Right atrium auricular region (tissue), 2 donors: ENCODE measurements around the gene PPP2R5D. TPM values are rescaled to one million over a fixed set of nuclear protein-coding genes. Genes with fewer than 3 reads are reported as not detected.

ENCODE experiments used
- DNase-seq: peaks from one replicate; pipeline ENCODE4 v3.0.0-alpha.2; 2019; ENCODE audit warnings: low spot score
- H3K27ac ChIP-seq, 2 donors: fragments of 200-600 bp; sonication (generic); 1 replicate in 1 of 2; 2 replicates in 1 of 2; pipeline ENCODE4 v1.5.1; 2016 to 2019
- H3K27me3 ChIP-seq, 2 donors: fragments of 200-600 bp; sonication (generic); one replicate each; pipeline versions ENCODE4 v1.5.1 to v1.6.0; 2017 to 2019
- H3K36me3 ChIP-seq: fragments of 200-600 bp; sonication (generic); one replicate; pipeline ENCODE4 v1.5.1; 2016
- H3K4me1 ChIP-seq, 2 donors: fragments of 200-600 bp; sonication (generic); one replicate each; pipeline versions ENCODE4 v1.5.1 to v1.6.0; 2017 to 2019
- H3K4me3 ChIP-seq, 2 donors: fragments of 200-600 bp; sonication (generic); 1 replicate in 1 of 2; 2 replicates in 1 of 2; pipeline ENCODE4 v1.5.1; 2017 to 2019; ENCODE audit warnings: mild to moderate bottlenecking in 1 of 2, moderate library complexity in 1 of 2
- H3K9me3 ChIP-seq, 2 donors: fragments of 200-600 bp; sonication (generic); one replicate each; pipeline ENCODE4 v1.5.1; 2019
- total RNA-seq, 2 donors: library from RNA; depleted of rRNA; stranded (reverse); fragments of >200 nt; gene quantifications; one replicate each; pipeline ENCODE4 v1.1.0, GENCODE V29; 2016
- TF ChIP-seq, protein P1 (sequence below), 2 donors: fragments of 200-600 bp; sonication (generic); IDR thresholded peaks; one replicate each; pipeline ENCODE4 v1.5.1; 2019; ENCODE audit warnings: antibody characterized with exemption in 2 of 2

The PPP2R5D gene
- total RNA-seq, 2 donors from 2014 or later = 32.8 to 41.1 TPM

GRCh38 chr6:43019152-43019551 lies 34.8 kb downstream of the PPP2R5D start:
- no peaks in the 10 kb centered on the region for H3K27me3 ChIP-seq
- H3K27ac ChIP-seq = no peak overlapping the region
- TF ChIP-seq, protein P1, sequence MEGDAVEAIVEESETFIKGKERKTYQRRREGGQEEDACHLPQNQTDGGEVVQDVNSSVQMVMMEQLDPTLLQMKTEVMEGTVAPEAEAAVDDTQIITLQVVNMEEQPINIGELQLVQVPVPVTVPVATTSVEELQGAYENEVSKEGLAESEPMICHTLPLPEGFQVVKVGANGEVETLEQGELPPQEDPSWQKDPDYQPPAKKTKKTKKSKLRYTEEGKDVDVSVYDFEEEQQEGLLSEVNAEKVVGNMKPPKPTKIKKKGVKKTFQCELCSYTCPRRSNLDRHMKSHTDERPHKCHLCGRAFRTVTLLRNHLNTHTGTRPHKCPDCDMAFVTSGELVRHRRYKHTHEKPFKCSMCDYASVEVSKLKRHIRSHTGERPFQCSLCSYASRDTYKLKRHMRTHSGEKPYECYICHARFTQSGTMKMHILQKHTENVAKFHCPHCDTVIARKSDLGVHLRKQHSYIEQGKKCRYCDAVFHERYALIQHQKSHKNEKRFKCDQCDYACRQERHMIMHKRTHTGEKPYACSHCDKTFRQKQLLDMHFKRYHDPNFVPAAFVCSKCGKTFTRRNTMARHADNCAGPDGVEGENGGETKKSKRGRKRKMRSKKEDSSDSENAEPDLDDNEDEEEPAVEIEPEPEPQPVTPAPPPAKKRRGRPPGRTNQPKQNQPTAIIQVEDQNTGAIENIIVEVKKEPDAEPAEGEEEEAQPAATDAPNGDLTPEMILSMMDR (IDR thresholded peaks at IDR 0.05) = no peak
- peaks cover 0 to 70% of the 10 kb centered on the region in 2 donors for H3K4me1 ChIP-seq
- peaks cover 36% of the 10 kb centered on the region for H3K36me3 ChIP-seq
- H3K9me3 ChIP-seq = no peaks in the 10 kb centered on the region
- H3K4me3 ChIP-seq = no peak overlapping the region
- no peak for DNase-seq

- peaks cover 0 to 65% of the 10 kb centered on the region in 2 donors for H3K4me1 ChIP-seq
Observed at GRCh38 chr6:43020052-43020705, 35.8 kb downstream of the PPP2R5D start.

GRCh38 chr6:43020847-43021246 lies 36.5 kb downstream of the PPP2R5D start:
- peak overlapping the region; percentile 78 to 93 for H3K27ac ChIP-seq
- H3K4me1 ChIP-seq = peaks cover 0 to 58% of the 10 kb centered on the region in 2 donors
- H3K36me3 ChIP-seq = peaks cover 49% of the 10 kb centered on the region
- H3K4me3 ChIP-seq = peak overlapping the region; percentile 81 to 84
- DNase-seq = no peak
- H3K27me3 ChIP-seq = no peaks in the 10 kb centered on the region
- TF ChIP-seq, protein P1 (IDR thresholded peaks at IDR 0.05) = no peak
- H3K9me3 ChIP-seq = no peaks in the 10 kb centered on the region

More at GRCh38 chr6:43020052-43020705, 35.8 kb downstream of the PPP2R5D start:
- H3K36me3 ChIP-seq = peaks cover 42% of the 10 kb centered on the region
- no peak for DNase-seq
- TF ChIP-seq, protein P1 (IDR thresholded peaks at IDR 0.05) = no peak
- H3K27ac ChIP-seq = no peak overlapping the region
- no peaks in the 10 kb centered on the region for H3K9me3 ChIP-seq
- no peak overlapping the region for H3K4me3 ChIP-seq
- no peaks in the 10 kb centered on the region for H3K27me3 ChIP-seq

DNA sequence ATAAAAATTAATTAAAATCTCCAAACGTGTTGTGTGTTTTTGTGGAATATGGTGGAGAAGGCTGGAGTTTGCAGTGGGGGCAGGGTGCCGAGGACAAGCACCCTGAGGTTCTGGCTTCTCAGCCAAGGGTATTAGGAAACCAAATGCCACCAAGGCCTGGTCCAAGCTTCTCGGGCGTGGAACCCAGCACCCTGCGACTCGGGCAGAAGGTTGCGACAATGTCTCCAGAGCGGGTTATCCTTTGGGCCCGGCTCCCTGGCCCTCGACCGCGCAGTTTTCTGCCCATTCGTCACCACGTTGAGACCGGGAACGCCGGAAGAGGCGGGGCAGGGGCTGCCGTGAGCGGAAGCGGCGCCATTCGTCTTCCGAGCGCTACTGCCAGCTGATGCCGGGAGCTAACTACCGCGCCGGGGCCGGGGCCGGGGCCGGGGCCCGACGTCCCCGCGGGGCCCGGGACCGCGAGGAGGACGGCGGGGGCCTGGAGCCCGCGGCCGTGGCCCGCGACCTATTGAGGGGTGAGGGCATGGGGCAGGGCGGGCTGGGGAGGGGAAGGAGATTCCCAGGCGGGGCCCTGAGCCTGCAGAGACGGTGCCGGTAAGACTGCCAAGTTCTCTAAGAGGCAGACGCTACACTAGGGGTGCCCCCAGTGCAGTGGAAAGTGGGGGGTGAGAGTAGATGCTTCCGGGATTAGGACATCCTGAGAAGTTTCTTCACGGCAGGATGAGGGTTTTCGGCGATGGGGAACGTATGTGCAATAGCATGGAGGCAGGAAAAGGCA lies 37.1 kb downstream of the PPP2R5D start, which contains the start of gene RRP36:
Gene RRP36 (plus strand): TSS at position 354 of the 778 bp plus-strand sequence. CDS start 32 bp downstream, at position 386.
- Histone ChIP-seq H3K4me3 (peak within 1 kb of the TSS; percentile 81 to 84), H3K9me3 (no peaks in the 10 kb centered on the region), H3K27ac (peak within 1 kb of the TSS; percentile 78 to 93), H3K36me3 (peaks cover 55% of the 10 kb centered on the region), H3K4me1 (peaks cover 0 to 52% of the 10 kb centered on the region in 2 donors), H3K27me3 (no peaks in the 10 kb centered on the region)
- TF ChIP-seq, protein P1 (IDR thresholded peaks at IDR 0.05) = no peak
- DNase-seq = peak; percentile 83

DNA sequence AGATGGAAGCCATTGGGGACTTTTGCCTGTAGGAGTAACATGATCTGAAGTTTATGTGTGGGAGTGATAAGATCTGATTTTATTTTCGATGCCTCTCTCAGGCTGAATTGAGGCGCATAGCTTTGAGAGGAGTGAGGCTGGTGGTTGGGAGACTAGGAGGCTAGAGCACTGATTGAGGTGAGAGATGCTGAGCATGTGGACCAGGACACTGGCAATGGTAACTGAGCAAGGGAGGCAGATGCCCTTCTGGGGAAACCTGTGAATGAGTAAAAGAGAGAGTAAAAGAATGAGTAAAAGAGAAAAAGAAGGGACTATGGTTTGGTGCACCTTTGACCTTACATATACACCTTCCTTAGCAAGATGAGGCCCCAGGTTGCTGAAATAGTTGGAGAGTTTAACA lies 40.1 kb downstream of the PPP2R5D start:
- no peak for DNase-seq
- TF ChIP-seq, protein P1 (IDR thresholded peaks at IDR 0.05) = no peak
- Histone ChIP-seq H3K4me3 (no peak overlapping the region), H3K36me3 (peaks cover 61% of the 10 kb centered on the region), H3K4me1 (peaks cover 0 to 33% of the 10 kb centered on the region in 2 donors), H3K27me3 (no peaks in the 10 kb centered on the region), H3K27ac (no peak overlapping the region), H3K9me3 (no peaks in the 10 kb centered on the region)
